Stomach (tissue), 4 donors: Measurements from ENCODE around the gene AGMO.

ENCODE experiments used
- EP300 ChIP-seq: sonication (generic); formaldehyde crosslinking; IDR thresholded peaks from one replicate; pipeline ENCODE4 v1.6.1; 2017; ENCODE audit warnings: antibody characterized with exemption
- POLR2A ChIP-seq, 4 donors: fragments of 450-650 bp; IDR thresholded peaks; one replicate each; pipeline ENCODE4 v1.6.1; 2016; ENCODE audit warnings: antibody characterized with exemption in 4 of 4, control low read depth in 2 of 4, mild to moderate bottlenecking in 1 of 4, moderate library complexity in 1 of 4
- POLR2AphosphoS5 ChIP-seq, 3 donors: sonication (generic); formaldehyde crosslinking; IDR thresholded peaks; one replicate each; pipeline ENCODE4 v1.6.1; 2016; ENCODE audit warnings: antibody characterized with exemption in 3 of 3
- TF ChIP-seq, protein P1 (sequence below), 7 experiments: fragments of 450-650 bp in 4 of 7; fragments of 200-600 bp in 3 of 7; sonication (generic) in 3 of 7; IDR thresholded peaks; one replicate each; pipeline ENCODE4 v1.5.1; 2016 to 2019; ENCODE audit warnings: antibody characterized with exemption in 7 of 7, control low read depth in 2 of 7, mild to moderate bottlenecking in 1 of 7

DNA sequence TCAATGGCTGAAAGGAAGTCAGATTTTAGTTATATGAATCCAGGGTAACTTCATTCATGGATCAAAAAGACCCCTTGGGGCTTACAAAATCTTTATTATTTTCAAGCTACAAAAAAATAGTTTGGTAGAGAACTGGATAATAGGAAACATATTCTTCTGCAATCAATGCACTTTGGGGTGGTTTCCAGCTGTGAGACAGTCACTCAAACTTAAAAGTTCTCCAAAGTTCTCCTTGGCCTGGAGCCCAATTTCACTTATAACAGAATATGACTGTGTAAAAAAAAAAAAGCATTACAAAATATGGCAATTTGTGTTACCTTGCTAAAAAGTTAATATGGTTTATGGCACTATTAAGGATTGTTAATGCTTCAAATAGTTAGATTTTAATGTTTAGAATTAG lies 255.5 kb downstream of the AGMO start:
- TF ChIP-seq, protein P1, sequence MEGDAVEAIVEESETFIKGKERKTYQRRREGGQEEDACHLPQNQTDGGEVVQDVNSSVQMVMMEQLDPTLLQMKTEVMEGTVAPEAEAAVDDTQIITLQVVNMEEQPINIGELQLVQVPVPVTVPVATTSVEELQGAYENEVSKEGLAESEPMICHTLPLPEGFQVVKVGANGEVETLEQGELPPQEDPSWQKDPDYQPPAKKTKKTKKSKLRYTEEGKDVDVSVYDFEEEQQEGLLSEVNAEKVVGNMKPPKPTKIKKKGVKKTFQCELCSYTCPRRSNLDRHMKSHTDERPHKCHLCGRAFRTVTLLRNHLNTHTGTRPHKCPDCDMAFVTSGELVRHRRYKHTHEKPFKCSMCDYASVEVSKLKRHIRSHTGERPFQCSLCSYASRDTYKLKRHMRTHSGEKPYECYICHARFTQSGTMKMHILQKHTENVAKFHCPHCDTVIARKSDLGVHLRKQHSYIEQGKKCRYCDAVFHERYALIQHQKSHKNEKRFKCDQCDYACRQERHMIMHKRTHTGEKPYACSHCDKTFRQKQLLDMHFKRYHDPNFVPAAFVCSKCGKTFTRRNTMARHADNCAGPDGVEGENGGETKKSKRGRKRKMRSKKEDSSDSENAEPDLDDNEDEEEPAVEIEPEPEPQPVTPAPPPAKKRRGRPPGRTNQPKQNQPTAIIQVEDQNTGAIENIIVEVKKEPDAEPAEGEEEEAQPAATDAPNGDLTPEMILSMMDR (IDR thresholded peaks at IDR 0.05): no peak
- TF ChIP-seq POLR2A (IDR thresholded peaks at IDR 0.05) (no peak), EP300 (no peak), POLR2AphosphoS5 (IDR thresholded peaks at IDR 0.05) (no peak)
